HG03342 (cell line): Measurements from ENCODE around the gene CT45A8.
"Not testable (repeated sequence)": the region's sequence is repeated elsewhere in the genome, so short reads cannot be mapped to it uniquely, and the experiment has no call there.

Experiments
- ATAC-seq: cut with Tn5 transposase; IDR thresholded peaks from one replicate; pipeline ENCODE4 v1.9.1; 2021; ENCODE audit warnings: mild to moderate bottlenecking, moderate library complexity; ENCODE audit not compliant: unreplicated experiment

The CT45A8 gene, protein sequence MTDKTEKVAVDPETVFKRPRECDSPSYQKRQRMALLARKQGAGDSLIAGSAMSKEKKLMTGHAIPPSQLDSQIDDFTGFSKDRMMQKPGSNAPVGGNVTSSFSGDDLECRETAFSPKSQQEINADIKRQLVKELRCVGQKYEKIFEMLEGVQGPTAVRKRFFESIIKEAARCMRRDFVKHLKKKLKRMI

DNA sequence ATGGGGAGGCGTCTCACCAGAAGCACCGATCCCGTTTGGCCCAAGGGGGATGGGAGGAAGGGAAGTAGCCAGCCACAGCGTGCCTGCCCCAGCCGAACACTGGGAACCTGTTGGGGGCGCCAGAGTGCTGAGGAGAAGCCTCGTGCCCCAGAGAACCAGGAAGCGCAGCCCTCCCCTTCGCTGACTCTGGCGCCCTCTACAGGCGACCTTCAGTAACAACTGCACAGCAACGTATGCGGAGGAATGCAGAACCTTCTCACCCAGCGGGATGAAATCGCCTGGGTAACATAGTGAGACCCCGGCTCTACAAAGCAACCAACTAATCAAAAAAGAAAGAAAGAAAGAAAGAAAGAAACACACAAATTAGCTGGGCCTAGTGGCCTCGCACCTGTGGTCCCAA is at the start of gene CT45A8:
Gene CT45A8, minus strand, starts transcription at position 101 of the 400 bp plus-strand sequence. CDS start 3,755 bp downstream, outside the sequence.
- not testable (repeated sequence) for ATAC-seq

DNA sequence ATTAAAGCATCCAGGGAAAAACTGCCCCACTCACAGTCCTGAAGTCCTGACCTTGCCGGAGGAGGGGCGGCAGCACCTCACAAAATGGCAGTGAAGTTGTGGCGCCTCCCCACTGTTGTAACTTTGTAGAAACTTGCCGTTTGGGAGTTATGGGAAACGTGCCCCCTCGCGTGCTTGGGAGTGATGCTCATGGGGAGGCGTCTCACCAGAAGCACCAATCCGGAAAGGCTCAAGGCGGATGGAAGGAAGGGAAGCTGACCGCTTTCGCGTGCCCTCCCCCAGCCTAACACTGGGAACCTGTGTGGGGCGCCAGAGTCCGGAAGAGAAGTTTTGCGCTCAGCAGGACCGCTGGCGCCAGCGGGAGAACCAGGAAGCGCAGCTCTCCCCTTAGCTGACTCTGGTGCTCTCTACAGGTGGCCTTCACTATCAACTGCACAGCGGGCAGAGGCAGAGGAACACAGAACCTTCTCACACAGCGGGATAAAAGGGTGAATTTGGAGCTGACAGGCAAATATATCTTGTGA is 39.0 kb upstream of the CT45A8 start, which contains the start of the genes CT45A10 and SAGE1:
Gene CT45A10, minus strand, starts transcription at position 151 of the 524 bp plus-strand sequence. CDS start 8,100 bp downstream, outside the sequence.
Gene SAGE1, plus strand, starts transcription at position 423 of the 524 bp plus-strand sequence. CDS start 2,527 bp downstream, outside the sequence.
- ATAC-seq, result no peak

DNA sequence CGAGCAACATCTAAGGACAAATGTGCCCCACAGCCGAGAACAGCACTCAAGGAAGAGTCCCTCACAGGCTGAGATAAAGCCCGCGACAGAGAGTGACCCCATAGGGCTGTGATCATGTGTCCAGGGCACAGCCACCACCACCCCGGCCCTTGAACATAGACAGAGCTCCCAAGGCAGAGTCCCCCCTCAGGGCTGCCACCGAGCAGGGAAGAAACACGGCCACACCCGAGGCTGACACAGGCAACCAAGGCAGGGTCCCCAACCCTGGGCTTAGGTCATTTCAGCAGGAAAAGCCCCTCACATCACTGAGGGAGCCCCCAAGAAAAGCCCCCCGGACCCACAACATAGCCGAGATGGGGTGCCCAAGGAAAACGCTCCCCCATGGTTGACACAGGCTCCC is 38.4 kb upstream of the CT45A8 start:
- ATAC-seq, result no peak

DNA sequence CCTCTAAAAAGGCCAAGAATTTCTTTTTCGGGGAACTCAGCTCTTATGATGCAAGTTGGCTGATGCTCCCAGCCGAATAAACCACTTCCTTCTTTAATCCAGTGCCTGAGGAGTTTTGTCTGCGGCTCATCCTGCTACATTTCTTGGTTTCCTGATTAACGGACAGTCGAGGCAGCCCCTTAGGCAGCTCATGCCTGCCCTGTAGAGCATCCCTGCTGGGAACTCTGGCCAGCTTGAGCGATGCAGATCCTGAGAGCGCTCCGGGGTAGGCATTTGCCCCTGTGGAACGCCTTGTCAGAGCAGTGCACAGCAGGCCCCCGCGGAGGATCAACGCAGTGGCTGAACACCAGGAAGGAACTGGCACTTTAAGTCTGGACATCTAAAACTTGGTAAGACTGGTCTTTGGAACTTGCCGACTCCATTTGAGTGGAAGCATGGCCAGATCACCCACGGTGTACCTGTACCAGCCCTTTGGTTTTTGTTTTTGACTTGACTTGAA is 35.8 kb upstream of the CT45A8 start:
- ATAC-seq, result no peak

DNA sequence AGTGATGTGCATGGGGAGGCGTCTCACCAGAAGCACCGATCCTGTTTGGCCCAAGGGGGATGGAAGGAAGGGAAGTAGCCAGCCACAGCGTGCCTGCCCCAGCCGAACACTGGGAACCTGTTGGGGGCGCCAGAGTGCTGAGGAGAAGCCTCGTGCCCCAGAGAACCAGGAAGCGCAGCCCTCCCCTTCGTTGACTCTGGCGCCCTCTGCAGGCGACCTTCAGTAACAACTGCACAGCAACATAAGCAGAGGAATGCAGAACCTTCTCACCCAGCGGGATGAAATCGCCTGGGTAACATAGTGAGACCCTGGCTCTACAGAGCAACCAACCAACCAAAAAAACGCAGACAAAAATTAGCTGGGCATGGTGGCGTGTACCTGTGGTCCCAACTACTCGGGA is 34.6 kb upstream of the CT45A8 start:
- not testable (repeated sequence) for ATAC-seq

DNA sequence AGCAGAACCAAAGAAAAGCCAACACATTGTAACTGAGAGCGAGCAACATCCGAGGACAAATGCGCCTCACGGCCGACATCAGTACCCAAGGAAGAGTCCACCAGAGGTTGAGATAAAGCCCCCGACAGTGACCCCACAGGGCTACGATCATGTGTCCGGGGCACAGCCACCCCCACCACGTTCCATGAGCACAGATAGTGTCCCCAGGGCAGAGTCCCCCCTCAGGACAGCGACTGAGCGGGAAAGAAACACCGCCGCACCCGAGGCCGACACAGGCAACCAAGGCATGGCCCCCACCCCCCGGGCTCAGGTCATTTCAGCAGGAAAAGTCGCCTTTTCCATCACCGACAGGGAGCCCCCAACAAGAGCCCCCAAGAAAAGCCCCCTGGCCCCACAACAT is 33.9 kb upstream of the CT45A8 start:
- ATAC-seq, result not testable (repeated sequence)

DNA sequence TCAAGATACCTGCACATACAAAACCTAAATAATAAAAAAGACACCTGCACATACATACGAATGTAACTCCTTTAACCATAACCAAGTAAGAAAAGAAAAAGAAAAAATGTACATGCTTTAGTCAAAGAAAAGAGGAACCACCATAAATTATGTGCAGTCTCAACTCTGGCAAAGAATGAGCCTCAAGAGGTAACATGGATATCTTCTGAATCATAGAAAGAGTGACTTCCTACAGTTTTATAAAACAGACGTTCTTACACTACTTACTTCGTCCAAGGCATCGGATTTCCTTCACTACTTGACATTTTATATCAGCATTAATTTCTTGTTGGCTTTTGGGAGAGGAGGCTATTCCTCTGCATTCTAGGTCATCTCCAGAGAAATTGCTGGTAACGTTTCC is 28.4 kb upstream of the CT45A8 start:
- not testable (repeated sequence) for ATAC-seq

DNA sequence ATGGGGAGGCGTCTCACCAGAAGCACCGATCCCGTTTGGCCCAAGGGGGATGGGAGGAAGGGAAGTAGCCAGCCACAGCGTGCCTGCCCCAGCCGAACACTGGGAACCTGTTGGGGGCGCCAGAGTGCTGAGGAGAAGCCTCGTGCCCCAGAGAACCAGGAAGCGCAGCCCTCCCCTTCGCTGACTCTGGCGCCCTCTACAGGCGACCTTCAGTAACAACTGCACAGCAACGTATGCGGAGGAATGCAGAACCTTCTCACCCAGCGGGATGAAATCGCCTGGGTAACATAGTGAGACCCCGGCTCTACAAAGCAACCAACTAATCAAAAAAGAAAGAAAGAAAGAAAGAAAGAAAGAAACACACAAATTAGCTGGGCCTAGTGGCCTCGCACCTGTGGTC is 17.4 kb upstream of the CT45A8 start, which contains the start of gene CT45A9:
Gene CT45A9, minus strand, starts transcription at position 101 of the 400 bp plus-strand sequence. CDS start 3,751 bp downstream, outside the sequence.
- ATAC-seq, result not testable (repeated sequence)

DNA sequence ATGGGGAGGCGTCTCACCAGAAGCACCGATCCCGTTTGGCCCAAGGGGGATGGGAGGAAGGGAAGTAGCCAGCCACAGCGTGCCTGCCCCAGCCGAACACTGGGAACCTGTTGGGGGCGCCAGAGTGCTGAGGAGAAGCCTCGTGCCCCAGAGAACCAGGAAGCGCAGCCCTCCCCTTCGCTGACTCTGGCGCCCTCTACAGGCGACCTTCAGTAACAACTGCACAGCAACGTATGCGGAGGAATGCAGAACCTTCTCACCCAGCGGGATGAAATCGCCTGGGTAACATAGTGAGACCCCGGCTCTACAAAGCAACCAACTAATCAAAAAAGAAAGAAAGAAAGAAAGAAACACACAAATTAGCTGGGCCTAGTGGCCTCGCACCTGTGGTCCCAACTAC is 17.2 kb downstream of the CT45A8 start, which contains the start of gene CT45A7:
Gene CT45A7, minus strand, starts transcription at position 101 of the 400 bp plus-strand sequence. CDS start 3,747 bp downstream, outside the sequence.
- not testable (repeated sequence) for ATAC-seq

DNA sequence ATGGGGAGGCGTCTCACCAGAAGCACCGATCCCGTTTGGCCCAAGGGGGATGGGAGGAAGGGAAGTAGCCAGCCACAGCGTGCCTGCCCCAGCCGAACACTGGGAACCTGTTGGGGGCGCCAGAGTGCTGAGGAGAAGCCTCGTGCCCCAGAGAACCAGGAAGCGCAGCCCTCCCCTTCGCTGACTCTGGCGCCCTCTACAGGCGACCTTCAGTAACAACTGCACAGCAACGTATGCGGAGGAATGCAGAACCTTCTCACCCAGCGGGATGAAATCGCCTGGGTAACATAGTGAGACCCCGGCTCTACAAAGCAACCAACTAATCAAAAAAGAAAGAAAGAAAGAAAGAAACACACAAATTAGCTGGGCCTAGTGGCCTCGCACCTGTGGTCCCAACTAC is 34.4 kb downstream of the CT45A8 start, which contains the start of gene CT45A2:
Gene CT45A2, minus strand, starts transcription at position 101 of the 400 bp plus-strand sequence. CDS start 3,747 bp downstream, outside the sequence.
- not testable (repeated sequence) for ATAC-seq

DNA sequence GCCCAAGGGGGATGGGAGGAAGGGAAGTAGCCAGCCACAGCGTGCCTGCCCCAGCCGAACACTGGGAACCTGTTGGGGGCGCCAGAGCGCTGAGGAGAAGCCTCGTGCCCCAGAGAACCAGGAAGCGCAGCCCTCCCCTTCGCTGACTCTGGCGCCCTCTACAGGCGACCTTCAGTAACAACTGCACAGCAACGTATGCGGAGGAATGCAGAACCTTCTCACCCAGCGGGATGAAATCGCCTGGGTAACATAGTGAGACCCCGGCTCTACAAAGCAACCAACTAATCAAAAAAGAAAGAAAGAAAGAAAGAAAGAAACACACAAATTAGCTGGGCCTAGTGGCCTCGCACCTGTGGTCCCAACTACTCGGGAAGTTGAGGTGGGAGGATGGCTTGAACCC is 51.7 kb downstream of the CT45A8 start, which contains the start of gene CT45A6:
Gene CT45A6, minus strand, starts transcription at position 101 of the 400 bp plus-strand sequence. CDS start 3,794 bp downstream, outside the sequence.
- not testable (repeated sequence) for ATAC-seq
